GM12874 (cell line): ENCODE results near the gene BDH1.

Experiments
- TF ChIP-seq, protein P1 (sequence below): IDR thresholded peaks from 2 replicates; pipeline ENCODE4 v1.5.1; 2011; ENCODE audit warnings: low read depth, mild to moderate bottlenecking, control low read depth, low read length, moderate library complexity; ENCODE audit not compliant: insufficient read depth

BDH1 gene

DNA sequence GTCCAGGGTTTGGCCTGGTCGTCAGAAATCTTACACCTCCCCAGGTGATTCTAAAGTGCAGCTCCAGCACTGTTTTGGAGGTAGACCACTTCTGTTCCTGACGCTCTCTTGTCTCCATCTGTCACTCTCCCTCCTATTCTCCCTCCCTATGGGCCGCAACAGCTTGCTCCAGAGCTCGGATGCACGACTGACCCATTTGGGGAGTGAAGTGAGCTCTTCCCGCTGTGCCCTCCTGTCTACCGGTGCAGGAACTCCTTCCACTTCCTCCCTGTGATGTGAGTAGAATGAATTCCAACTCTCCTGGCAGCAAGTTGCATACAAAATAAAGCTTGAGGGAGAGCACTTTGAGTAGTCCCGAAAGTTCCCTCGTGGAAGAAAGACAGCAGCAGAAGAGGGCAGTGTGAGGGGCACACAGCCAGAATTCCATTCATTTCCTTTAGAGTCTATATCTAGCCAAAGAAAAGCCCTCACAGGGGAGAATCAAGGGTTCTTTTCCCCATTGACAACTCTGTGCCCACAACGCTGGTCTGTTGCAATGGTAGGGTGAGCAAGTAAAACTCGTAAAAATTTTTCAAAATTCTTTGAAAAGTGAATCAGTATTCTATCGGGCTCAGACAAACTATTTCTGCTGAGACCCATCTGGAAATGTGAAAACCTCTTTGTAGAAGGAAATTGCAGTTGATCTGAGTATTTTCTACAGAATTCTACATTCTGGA, 39.9 kb upstream of the BDH1 start:
- TF ChIP-seq, protein P1, sequence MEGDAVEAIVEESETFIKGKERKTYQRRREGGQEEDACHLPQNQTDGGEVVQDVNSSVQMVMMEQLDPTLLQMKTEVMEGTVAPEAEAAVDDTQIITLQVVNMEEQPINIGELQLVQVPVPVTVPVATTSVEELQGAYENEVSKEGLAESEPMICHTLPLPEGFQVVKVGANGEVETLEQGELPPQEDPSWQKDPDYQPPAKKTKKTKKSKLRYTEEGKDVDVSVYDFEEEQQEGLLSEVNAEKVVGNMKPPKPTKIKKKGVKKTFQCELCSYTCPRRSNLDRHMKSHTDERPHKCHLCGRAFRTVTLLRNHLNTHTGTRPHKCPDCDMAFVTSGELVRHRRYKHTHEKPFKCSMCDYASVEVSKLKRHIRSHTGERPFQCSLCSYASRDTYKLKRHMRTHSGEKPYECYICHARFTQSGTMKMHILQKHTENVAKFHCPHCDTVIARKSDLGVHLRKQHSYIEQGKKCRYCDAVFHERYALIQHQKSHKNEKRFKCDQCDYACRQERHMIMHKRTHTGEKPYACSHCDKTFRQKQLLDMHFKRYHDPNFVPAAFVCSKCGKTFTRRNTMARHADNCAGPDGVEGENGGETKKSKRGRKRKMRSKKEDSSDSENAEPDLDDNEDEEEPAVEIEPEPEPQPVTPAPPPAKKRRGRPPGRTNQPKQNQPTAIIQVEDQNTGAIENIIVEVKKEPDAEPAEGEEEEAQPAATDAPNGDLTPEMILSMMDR: no peak

DNA sequence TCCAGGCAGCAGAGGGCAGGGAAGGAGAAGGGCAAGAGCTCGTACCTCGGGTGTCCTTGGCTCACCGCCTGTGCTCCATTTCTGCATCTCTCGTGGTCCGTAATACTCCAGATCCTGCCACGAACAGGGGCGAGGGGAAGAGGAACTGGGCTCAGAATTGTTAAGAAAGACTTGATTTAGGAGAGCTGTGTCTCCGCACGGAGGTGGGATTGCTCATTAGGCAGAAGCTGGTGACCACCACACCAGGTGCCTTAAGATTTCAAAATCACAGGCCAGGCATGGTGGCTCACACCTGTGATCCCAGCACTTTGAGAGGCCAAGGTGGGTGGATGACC, 37.2 kb upstream of the BDH1 start:
- TF ChIP-seq, protein P1: no peak

DNA sequence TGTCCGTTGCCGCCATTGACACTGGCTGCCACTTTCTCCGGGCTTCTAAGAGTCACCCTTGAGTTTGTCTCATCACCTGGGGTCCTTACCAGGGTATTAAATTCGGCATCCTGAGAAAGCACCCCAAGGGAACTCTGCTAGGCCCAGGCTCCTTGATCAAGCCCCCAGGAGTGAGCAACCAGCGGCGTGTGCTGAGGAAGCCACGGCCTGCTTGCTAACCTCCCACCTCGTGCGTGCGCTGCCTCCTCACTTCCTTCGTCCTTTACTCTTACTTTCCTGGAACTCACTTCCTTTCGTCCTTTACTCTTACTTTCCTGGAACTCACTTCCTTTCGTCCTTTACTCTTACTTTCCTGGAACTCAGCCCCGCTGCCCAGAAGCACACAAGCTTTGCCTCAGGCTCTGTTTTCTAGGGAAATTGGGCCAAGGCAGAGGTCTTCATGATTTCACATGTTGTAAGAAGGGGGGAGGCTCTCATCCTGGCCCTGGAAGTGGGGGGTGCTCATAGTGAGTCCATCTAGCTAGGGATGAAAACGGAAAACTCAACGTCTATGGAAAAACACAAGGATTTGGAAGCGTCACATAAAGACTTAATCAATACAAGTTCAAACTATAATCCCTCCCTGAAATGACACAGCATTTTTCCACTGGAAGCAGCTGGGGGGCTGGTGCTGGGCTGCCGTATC, 36.7 kb upstream of the BDH1 start:
- TF ChIP-seq, protein P1: no peak

DNA sequence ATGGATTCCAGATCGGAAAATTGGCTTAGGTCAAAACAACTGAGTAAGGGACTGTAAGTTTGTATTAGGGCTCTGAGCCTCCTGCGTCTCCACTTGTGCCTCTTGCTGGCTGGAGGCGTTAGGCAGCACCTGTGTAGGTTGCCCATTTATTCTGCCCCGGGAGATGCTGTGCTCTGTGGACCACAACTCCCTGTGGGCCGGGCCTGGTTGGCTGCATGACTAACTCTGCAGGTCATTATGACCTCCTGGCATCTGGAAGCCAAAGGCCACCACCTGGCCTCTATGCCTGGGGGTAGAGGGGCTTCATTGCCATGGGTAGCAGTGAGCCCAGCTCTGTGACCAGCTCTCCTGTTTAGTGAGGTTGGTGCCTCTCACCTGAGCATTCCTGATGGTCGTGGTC, 36.0 kb upstream of the BDH1 start:
- TF ChIP-seq, protein P1: no peak

DNA sequence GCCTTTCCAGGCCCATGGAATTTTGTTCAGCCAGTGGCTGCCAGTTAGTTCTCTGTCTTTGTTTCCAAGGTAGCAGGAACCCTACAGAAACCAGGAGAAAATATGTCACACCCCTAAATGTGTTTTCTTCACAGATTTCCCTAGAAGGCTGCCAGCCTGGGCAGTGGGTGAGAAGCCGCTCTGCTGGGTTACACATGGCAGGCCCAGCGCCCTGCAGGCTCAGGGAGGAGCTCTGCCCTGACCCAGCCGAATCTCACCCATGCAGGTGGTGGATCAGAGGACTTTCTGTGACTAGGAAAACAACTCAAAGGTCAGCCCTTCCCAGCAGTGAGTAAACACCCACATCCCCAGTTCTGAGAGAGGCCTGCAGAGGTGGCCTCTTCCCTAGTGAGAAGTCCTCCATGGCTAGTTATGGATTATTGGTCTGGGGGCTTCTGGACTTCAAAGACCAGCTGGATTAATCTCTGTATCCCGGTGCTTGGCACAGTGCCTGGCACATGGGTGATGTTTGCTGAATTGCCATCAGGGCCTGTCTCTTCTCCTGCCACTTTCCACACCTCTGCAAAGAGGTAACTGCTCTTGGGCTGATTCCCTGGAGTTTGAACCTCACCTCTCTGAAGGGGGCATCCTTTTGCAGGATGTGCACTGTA, 34.7 kb upstream of the BDH1 start:
- TF ChIP-seq, protein P1: no peak

DNA sequence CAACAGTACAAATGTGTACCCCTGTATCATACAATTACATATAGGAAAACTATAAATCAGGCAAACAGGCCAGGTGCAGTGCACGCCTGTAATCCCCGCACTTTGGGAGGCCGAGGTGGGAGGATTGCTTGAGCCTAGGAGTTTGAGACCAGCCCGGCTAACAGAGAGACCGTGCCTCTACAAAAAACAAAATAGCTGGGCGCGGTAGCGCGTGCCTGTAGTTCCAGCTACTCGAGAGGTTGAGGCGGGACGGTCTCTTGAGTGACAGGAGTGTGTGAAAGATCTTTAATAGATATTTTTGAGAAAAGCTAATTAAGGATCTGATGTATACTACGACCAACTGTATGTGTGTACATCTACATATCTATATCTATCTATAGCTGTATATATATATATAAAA, 33.8 kb upstream of the BDH1 start:
- TF ChIP-seq, protein P1: no peak

DNA sequence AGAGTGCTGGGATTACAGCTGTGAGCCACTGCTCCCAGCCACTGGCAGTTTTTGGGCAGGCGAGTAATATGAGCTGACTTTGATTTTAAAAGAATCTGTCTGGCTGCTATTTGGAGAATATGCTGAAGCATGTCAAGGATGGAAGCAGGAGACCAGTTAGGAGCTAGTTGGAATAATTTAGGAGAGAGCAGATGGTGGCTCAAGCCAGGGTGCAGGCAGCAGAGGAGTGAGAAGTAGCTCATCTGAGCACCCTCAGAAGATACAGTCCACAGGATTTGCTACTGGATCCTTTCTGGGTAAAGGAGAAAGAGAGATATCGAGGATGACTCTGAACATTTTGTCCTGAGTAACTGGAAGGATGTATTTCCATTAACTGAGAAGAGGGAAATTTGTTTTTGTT, 30.4 kb upstream of the BDH1 start:
- TF ChIP-seq, protein P1: no peak
